Measurements from ENCODE around the gene CAPN6.

GRCh38 chrX:111257733-111258132, 12.6 kb downstream of the CAPN6 start:
- TF ChIP-seq SPI1 (IDR thresholded peaks at IDR 0.05; ENCODE audit: low read depth, low read length) (no peak), POLR2AphosphoS5 (IDR thresholded peaks at IDR 0.05; ENCODE audit: low read depth, low read length) (no peak)
